ENCODE results near the gene OCLN. TPM values are rescaled to one million over a fixed set of nuclear protein-coding genes. Genes with fewer than 3 reads are reported as not detected.

The OCLN gene
- total and polyA plus RNA-seq, 4 donors: 9.9 to 53.9 (median 19.0) TPM

- TF ChIP-seq, protein P1, sequence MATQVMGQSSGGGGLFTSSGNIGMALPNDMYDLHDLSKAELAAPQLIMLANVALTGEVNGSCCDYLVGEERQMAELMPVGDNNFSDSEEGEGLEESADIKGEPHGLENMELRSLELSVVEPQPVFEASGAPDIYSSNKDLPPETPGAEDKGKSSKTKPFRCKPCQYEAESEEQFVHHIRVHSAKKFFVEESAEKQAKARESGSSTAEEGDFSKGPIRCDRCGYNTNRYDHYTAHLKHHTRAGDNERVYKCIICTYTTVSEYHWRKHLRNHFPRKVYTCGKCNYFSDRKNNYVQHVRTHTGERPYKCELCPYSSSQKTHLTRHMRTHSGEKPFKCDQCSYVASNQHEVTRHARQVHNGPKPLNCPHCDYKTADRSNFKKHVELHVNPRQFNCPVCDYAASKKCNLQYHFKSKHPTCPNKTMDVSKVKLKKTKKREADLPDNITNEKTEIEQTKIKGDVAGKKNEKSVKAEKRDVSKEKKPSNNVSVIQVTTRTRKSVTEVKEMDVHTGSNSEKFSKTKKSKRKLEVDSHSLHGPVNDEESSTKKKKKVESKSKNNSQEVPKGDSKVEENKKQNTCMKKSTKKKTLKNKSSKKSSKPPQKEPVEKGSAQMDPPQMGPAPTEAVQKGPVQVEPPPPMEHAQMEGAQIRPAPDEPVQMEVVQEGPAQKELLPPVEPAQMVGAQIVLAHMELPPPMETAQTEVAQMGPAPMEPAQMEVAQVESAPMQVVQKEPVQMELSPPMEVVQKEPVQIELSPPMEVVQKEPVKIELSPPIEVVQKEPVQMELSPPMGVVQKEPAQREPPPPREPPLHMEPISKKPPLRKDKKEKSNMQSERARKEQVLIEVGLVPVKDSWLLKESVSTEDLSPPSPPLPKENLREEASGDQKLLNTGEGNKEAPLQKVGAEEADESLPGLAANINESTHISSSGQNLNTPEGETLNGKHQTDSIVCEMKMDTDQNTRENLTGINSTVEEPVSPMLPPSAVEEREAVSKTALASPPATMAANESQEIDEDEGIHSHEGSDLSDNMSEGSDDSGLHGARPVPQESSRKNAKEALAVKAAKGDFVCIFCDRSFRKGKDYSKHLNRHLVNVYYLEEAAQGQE (IDR thresholded peaks at IDR 0.05): peak; percentile 85
- TF ChIP-seq NR2F2 (IDR thresholded peaks at IDR 0.05) (no peak), SP1 (IDR thresholded peaks at IDR 0.05) (peak; percentile 91)
These were observed 48.3 kb upstream of the OCLN start (continued) for GRCh38 chr5:69444127-69444754.

DNA sequence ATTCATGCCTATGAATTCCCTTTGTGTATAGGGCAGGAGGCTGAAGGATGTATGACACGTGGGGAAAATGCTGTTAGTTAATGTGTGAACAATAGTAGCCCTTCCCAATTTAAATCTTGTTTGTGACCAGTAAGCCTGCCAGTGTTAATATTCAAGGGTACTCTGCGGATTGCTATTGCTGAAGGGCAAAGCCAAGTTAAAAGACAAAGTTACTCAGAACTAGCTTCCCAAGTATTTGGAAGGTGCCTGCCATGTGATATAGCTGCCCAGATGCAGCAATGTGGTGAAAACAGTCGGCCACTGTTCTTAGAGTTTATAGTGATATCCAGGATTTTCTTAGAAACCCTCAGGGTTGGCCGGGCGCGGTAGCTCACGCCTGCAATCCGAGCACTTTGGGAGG lies 43.1 kb upstream of the OCLN start:
- Histone ChIP-seq H3K9ac (ENCODE audit: low read depth in 1 of 2, low read length in 2 of 2) (no peak overlapping the region), H3K27me3 (ENCODE audit: control insufficient read depth in 4 of 4, insufficient read depth in 4 of 4, low read length in 3 of 4) (no peaks in the 10 kb centered on the region)

More for the DNA sequence above, 43.1 kb upstream of the OCLN start:
- no peaks in the 10 kb centered on the region for H3K36me3 ChIP-seq (ENCODE audit: control insufficient read depth in 4 of 4, insufficient read depth in 3 of 4, low read depth in 1 of 4, low read length in 3 of 4)
- no peak for DNase-seq (ENCODE audit: low spot score)
- TF ChIP-seq HNF4G (IDR thresholded peaks at IDR 0.05) (no peak), RXRA (IDR thresholded peaks at IDR 0.05) (no peak), RAD21 (IDR thresholded peaks at IDR 0.05) (no peak), NR2F2 (IDR thresholded peaks at IDR 0.05) (no peak), GABPA (IDR thresholded peaks at IDR 0.05 in 1 of 2, conservative IDR thresholded peaks at IDR 0.05 in 1 of 2) (no peak), ZBTB33 (IDR thresholded peaks at IDR 0.05) (no peak), HNF4A (conservative IDR thresholded peaks at IDR 0.05) (no peak), SP1 (IDR thresholded peaks at IDR 0.05) (no peak), TAF1 (conservative IDR thresholded peaks at IDR 0.05) (no peak), YY1 (IDR thresholded peaks at IDR 0.05) (no peak), JUND (IDR thresholded peaks at IDR 0.05) (no peak), FOXA1 (IDR thresholded peaks at IDR 0.05) (no peak)
- TF ChIP-seq, protein P2, sequence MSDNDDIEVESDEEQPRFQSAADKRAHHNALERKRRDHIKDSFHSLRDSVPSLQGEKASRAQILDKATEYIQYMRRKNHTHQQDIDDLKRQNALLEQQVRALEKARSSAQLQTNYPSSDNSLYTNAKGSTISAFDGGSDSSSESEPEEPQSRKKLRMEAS (IDR thresholded peaks at IDR 0.05): no peak
- TF ChIP-seq, protein P3, sequence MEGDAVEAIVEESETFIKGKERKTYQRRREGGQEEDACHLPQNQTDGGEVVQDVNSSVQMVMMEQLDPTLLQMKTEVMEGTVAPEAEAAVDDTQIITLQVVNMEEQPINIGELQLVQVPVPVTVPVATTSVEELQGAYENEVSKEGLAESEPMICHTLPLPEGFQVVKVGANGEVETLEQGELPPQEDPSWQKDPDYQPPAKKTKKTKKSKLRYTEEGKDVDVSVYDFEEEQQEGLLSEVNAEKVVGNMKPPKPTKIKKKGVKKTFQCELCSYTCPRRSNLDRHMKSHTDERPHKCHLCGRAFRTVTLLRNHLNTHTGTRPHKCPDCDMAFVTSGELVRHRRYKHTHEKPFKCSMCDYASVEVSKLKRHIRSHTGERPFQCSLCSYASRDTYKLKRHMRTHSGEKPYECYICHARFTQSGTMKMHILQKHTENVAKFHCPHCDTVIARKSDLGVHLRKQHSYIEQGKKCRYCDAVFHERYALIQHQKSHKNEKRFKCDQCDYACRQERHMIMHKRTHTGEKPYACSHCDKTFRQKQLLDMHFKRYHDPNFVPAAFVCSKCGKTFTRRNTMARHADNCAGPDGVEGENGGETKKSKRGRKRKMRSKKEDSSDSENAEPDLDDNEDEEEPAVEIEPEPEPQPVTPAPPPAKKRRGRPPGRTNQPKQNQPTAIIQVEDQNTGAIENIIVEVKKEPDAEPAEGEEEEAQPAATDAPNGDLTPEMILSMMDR (IDR thresholded peaks at IDR 0.05; ENCODE audit: low read depth, low read length, missing input control): no peak
- TF ChIP-seq, protein P1 (IDR thresholded peaks at IDR 0.05): no peak
- TF ChIP-seq, protein P4, sequence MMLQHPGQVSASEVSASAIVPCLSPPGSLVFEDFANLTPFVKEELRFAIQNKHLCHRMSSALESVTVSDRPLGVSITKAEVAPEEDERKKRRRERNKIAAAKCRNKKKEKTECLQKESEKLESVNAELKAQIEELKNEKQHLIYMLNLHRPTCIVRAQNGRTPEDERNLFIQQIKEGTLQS (IDR thresholded peaks at IDR 0.05): no peak
- no peaks in the 10 kb centered on the region for H3K9me3 ChIP-seq (ENCODE audit: control insufficient read depth in 4 of 4, low read length in 3 of 4)
- H3K27ac ChIP-seq (ENCODE audit: low read depth in 1 of 2, low read length in 2 of 2): peak overlapping the region in 1 of 2 donors; percentile 6
- H3K4me3 ChIP-seq (ENCODE audit: low read depth in 1 of 3, low read length in 3 of 3): no peak overlapping the region
- 90% methylated on average over 8 of the region's 8 CpGs for WGBS
- H3K4me1 ChIP-seq (ENCODE audit: control insufficient read depth in 4 of 4, insufficient read depth in 4 of 4, low read length in 3 of 4): peaks cover 7 to 22% (median 10%) of the 10 kb centered on the region in 4 donors
